ENCODE data around the gene TUBGCP2.

DNA sequence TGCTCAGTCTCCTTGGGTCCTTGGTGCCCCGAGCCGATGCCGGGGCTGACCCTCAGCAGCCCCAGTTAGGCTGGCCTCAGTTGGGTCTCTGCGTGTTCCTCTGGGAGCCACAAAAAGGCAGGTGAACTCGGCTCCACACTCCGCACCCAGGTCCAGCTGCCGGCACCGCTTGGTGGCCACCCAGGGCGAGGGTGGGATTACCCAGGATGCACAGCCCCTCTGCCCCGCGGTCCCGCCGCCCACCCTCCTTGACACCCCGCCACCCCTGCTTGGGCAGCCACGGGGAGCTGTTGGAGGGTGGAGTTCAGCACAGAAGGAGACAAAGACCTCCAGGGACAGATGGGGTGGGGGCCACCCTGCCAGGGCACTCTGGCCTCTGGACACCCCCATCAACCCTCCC, 53.3 kb downstream of the TUBGCP2 start:
- TF ChIP-seq CTCF (IDR thresholded peaks at IDR 0.05 in 4 of 5, conservative IDR thresholded peaks at IDR 0.05 in 1 of 5) (no peak), POLR2A (IDR thresholded peaks at IDR 0.05) (no peak)

Measured in gastrocnemius medialis (tissue), 4 donors.